OCI-LY1 (cell line): Measurements from ENCODE around the gene DAZAP1.

Experiments
- H2AFZ ChIP-seq: fragments of 200-600 bp; sonication (generic), shearing (Covaris generic); 2 replicates; pipeline ENCODE4 v1.6.0; 2014; ENCODE audit warnings: antibody characterized with exemption, mild to moderate bottlenecking, low read length
- H3F3A ChIP-seq: fragments of 200-600 bp; sonication (generic), shearing (Covaris generic); 2 replicates; pipeline ENCODE4 v1.6.0; 2014; ENCODE audit warnings: mild to moderate bottlenecking, antibody characterized with exemption, low read length, moderate library complexity; ENCODE audit not compliant: insufficient read depth
- H3K27ac ChIP-seq: fragments of 200-600 bp; sonication (generic); 2 replicates; pipeline ENCODE4 v1.5.1; 2014; ENCODE audit warnings: low read length, mixed run types, mild to moderate bottlenecking, low read depth; ENCODE audit not compliant: poor library complexity, severe bottlenecking
- H3K27me3 ChIP-seq: fragments of 200-600 bp; sonication (generic); 2 replicates; pipeline ENCODE4 v1.6.0; 2014; ENCODE audit warnings: antibody characterized with exemption, mild to moderate bottlenecking, low read length, moderate library complexity; ENCODE audit not compliant: insufficient read depth
- H3K36me3 ChIP-seq: fragments of 200-600 bp; sonication (generic); 2 replicates; pipeline ENCODE4 v1.6.1; 2014; ENCODE audit warnings: mild to moderate bottlenecking, antibody characterized with exemption, low read length, moderate library complexity, mixed read lengths; ENCODE audit not compliant: insufficient read depth
- H3K4me1 ChIP-seq: fragments of 200-600 bp; sonication (generic); 2 replicates; pipeline ENCODE4 v1.5.1; 2014; ENCODE audit warnings: mild to moderate bottlenecking, low read length, moderate library complexity; ENCODE audit not compliant: insufficient read depth, severe bottlenecking
- H3K4me2 ChIP-seq: fragments of 200-600 bp; sonication (generic), shearing (Covaris generic); 2 replicates; pipeline ENCODE4 v1.6.1; 2014; ENCODE audit warnings: low read length
- H3K4me3 ChIP-seq: fragments of 200-600 bp; sonication (generic); 2 replicates; pipeline ENCODE4 v1.5.1; 2014; ENCODE audit warnings: low read length, low read depth, mild to moderate bottlenecking, mixed read lengths; ENCODE audit not compliant: poor library complexity, severe bottlenecking
- H3K79me2 ChIP-seq: fragments of 200-600 bp; shearing (Covaris generic); 2 replicates; pipeline ENCODE4 v1.6.1; 2016; ENCODE audit warnings: mixed run types, low read length, mixed read lengths; ENCODE audit not compliant: insufficient read depth
- H3K9ac ChIP-seq: fragments of 200-600 bp; sonication (generic), shearing (Covaris generic); 2 replicates; pipeline ENCODE4 v1.6.1; 2014; ENCODE audit warnings: mild to moderate bottlenecking, low read length, mixed read lengths
- H3K9me2 ChIP-seq: fragments of 200-600 bp; sonication (generic), shearing (Covaris generic); 2 replicates; pipeline ENCODE4 v1.6.1; 2014; ENCODE audit warnings: low read depth, mild to moderate bottlenecking, low read length, mixed read lengths
- H3K9me3 ChIP-seq: fragments of 200-600 bp; shearing (Covaris generic); 2 replicates; pipeline ENCODE4 v1.6.1; 2014; ENCODE audit warnings: low read length, mixed read lengths
- H4K20me1 ChIP-seq: fragments of 200-600 bp; sonication (generic), shearing (Covaris generic); 2 replicates; pipeline ENCODE4 v1.6.0; 2016; ENCODE audit warnings: mild to moderate bottlenecking, low read length; ENCODE audit not compliant: insufficient read depth
- EZH2 ChIP-seq: fragments of 200-600 bp; sonication (generic), shearing (Covaris generic); IDR thresholded peaks from 2 replicates; pipeline ENCODE4 v1.8.0; 2017; ENCODE audit warnings: borderline replicate concordance, mixed run types, mild to moderate bottlenecking, antibody characterized with exemption, low read length, moderate library complexity, mixed read lengths
- TF ChIP-seq, protein P1 (sequence below): fragments of 200-600 bp; sonication (generic), shearing (Covaris generic); IDR thresholded peaks from 2 replicates; pipeline ENCODE4 v1.5.1; 2017; ENCODE audit warnings: mild to moderate bottlenecking, antibody characterized with exemption, low read length, moderate library complexity, mixed read lengths

DAZAP1 gene

DNA sequence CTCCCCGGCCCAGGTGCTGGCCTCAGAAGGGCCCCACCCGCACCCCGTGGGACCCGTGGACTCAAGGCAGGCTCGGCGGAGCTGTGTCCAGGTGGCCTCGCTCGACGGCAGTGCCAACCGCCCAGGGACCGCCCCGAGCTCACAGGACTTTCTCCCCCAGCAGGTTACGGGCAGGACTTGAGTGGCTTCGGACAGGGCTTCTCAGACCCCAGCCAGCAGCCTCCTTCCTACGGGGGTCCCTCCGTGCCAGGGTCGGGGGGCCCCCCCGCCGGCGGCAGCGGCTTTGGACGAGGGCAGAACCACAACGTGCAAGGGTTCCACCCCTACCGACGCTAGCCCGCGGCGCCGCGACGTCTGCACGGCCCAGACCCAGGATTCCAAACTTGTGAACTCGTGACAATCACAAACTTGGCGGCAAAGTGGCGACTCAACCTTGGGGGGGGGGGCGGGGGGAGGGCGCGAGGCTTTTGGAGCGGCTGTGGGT is 27.2 kb downstream of the DAZAP1 start:
- Histone ChIP-seq H3K4me2 (no peak overlapping the region), H3K36me3 (peaks cover 63% of the 10 kb centered on the region), H4K20me1 (no peaks in the 10 kb centered on the region), H3K9me3 (no peaks in the 10 kb centered on the region), H3K4me3 (no peak overlapping the region), H3K9me2 (no peaks in the 10 kb centered on the region), H3K27me3 (no peaks in the 10 kb centered on the region), H3K4me1 (peaks cover 7% of the 10 kb centered on the region), H3K27ac (no peak overlapping the region), H3F3A (peaks cover 3% of the 10 kb centered on the region; the same call in 1 of the 2 replicates), H3K79me2 (peaks cover 12% of the 10 kb centered on the region), H3K9ac (no peak overlapping the region), H2AFZ (no peak overlapping the region)
- TF ChIP-seq EZH2: no peak
- TF ChIP-seq, protein P1, sequence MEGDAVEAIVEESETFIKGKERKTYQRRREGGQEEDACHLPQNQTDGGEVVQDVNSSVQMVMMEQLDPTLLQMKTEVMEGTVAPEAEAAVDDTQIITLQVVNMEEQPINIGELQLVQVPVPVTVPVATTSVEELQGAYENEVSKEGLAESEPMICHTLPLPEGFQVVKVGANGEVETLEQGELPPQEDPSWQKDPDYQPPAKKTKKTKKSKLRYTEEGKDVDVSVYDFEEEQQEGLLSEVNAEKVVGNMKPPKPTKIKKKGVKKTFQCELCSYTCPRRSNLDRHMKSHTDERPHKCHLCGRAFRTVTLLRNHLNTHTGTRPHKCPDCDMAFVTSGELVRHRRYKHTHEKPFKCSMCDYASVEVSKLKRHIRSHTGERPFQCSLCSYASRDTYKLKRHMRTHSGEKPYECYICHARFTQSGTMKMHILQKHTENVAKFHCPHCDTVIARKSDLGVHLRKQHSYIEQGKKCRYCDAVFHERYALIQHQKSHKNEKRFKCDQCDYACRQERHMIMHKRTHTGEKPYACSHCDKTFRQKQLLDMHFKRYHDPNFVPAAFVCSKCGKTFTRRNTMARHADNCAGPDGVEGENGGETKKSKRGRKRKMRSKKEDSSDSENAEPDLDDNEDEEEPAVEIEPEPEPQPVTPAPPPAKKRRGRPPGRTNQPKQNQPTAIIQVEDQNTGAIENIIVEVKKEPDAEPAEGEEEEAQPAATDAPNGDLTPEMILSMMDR: no peak

- no peak overlapping the region for H3K27ac ChIP-seq
- H3K4me1 ChIP-seq: peaks cover 11% of the 10 kb centered on the region
- no peaks in the 10 kb centered on the region for H3K9me3 ChIP-seq
- no peak overlapping the region for H3K9ac ChIP-seq
- no peaks in the 10 kb centered on the region for H4K20me1 ChIP-seq
- peaks cover 3% of the 10 kb centered on the region; the same call in 1 of the 2 replicates for H3F3A ChIP-seq
- no peak overlapping the region for H2AFZ ChIP-seq
- TF ChIP-seq, protein P1: no peak
- no peak for TF ChIP-seq EZH2
- no peaks in the 10 kb centered on the region for H3K9me2 ChIP-seq
- peaks cover 14% of the 10 kb centered on the region for H3K79me2 ChIP-seq
- H3K36me3 ChIP-seq: peaks cover 61% of the 10 kb centered on the region
- H3K4me3 ChIP-seq: no peak overlapping the region
- H3K27me3 ChIP-seq: no peaks in the 10 kb centered on the region
- H3K4me2 ChIP-seq: no peak overlapping the region
Observed at GRCh38 chr19:1435378-1435989, 28.1 kb downstream of the DAZAP1 start.

DNA sequence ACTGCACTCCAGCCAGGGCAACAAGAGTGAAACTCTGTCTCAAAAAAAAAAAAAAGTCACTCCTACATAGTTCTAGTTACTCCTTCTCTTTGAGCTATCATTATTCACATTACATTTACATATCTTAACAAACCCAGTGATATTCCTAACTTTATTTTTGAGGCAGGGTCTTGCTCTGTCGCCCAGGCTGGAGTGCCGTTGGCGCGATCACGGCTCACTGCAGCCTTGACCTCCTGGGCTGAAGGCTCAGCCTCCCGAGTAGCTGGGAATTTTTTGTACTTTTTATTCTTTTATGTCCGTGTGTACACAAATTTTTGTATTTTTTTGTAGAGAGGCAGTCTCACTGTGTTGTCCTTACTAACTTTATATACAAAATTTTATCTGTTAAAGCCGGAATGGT is 30.2 kb downstream of the DAZAP1 start:
- peak overlapping the region; percentile 60 for H3K27ac ChIP-seq
- no peak for TF ChIP-seq EZH2
- TF ChIP-seq, protein P1: no peak
- no peaks in the 10 kb centered on the region for H4K20me1 ChIP-seq
- H3K9me2 ChIP-seq: no peaks in the 10 kb centered on the region
- peaks cover 14% of the 10 kb centered on the region for H3K79me2 ChIP-seq
- H3F3A ChIP-seq: peaks cover 3% of the 10 kb centered on the region; the same call in 1 of the 2 replicates
- peak overlapping the region; percentile 73 for H3K4me3 ChIP-seq
- no peaks in the 10 kb centered on the region for H3K27me3 ChIP-seq
- no peaks in the 10 kb centered on the region for H3K9me3 ChIP-seq
- H3K9ac ChIP-seq: peak overlapping the region; percentile 27
- no peak overlapping the region for H2AFZ ChIP-seq
- H3K4me1 ChIP-seq: peaks cover 30% of the 10 kb centered on the region
- H3K36me3 ChIP-seq: peaks cover 68% of the 10 kb centered on the region
- H3K4me2 ChIP-seq: peak overlapping the region; percentile 59
